ENCODE results near the gene CELA1.

DNA sequence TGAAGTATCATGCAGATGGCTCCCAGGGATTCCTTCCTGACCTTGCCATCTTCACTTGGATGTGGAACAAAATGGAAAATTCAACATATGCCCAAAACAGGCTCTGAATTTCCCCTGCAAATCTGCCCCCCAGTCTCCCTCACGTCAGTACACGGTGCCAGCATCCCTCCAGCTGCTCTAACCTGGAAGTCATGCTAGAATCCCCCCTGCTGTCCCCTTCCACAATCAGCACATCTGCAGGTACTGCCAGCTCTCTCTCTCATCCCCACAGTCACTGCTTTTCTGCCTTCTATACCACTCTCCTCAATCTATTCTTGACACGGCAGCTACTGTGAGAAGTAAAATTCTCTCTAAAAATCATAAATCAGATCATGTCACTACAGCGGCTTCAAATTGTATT lies 23.1 kb upstream of the CELA1 start:
- no peak for TF ChIP-seq EZH2 (IDR thresholded peaks at IDR 0.05; ENCODE audit: borderline replicate concordance, low read depth, low read length, poor library complexity, severe bottlenecking)
- TF ChIP-seq, protein P1, sequence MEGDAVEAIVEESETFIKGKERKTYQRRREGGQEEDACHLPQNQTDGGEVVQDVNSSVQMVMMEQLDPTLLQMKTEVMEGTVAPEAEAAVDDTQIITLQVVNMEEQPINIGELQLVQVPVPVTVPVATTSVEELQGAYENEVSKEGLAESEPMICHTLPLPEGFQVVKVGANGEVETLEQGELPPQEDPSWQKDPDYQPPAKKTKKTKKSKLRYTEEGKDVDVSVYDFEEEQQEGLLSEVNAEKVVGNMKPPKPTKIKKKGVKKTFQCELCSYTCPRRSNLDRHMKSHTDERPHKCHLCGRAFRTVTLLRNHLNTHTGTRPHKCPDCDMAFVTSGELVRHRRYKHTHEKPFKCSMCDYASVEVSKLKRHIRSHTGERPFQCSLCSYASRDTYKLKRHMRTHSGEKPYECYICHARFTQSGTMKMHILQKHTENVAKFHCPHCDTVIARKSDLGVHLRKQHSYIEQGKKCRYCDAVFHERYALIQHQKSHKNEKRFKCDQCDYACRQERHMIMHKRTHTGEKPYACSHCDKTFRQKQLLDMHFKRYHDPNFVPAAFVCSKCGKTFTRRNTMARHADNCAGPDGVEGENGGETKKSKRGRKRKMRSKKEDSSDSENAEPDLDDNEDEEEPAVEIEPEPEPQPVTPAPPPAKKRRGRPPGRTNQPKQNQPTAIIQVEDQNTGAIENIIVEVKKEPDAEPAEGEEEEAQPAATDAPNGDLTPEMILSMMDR (conservative IDR thresholded peaks at IDR 0.05; ENCODE audit: low read depth, low read length): no peak
